Ovary (tissue), 9 donors: Measurements from ENCODE around the gene SIGLECL1. TPM values are rescaled to one million over a fixed set of nuclear protein-coding genes. Genes with fewer than 3 reads are reported as not detected.
"Not testable (repeated sequence)": the region's sequence is repeated elsewhere in the genome, so short reads cannot be mapped to it uniquely, and the experiment has no call there.

Source experiments
- DNase-seq, 5 donors: peaks; one replicate each; pipeline ENCODE4 v3.0.0-alpha.2; 2019 to 2020
- H3K27ac ChIP-seq, 2 donors: fragments of 200-600 bp; one replicate each; pipeline versions ENCODE4 v1.5.1 to v1.8.0; 2019 to 2022
- H3K27me3 ChIP-seq: fragments of 200-600 bp; one replicate; pipeline ENCODE4 v1.8.0; 2022
- H3K36me3 ChIP-seq: fragments of 200-600 bp; sonication (generic); one replicate; pipeline ENCODE4 v1.5.1; 2019
- H3K4me1 ChIP-seq: one replicate; pipeline ENCODE4 v1.8.1; 2013; ENCODE audit warnings: mild to moderate bottlenecking, moderate library complexity; ENCODE audit not compliant: insufficient read depth
- H3K4me3 ChIP-seq: fragments of 200-600 bp; sonication (generic); one replicate; pipeline ENCODE4 v1.5.1; 2017
- H3K9me3 ChIP-seq, 2 donors: fragments of 200-600 bp in 1 of 2; sonication (generic) in 1 of 2; one replicate each; pipeline versions ENCODE4 v1.5.1 to v1.8.1; 2013 to 2019; ENCODE audit warnings: mild to moderate bottlenecking in 1 of 2, moderate library complexity in 1 of 2
- EP300 ChIP-seq: sonication (generic); formaldehyde crosslinking; IDR thresholded peaks from one replicate; pipeline ENCODE4 v1.6.1; 2017; ENCODE audit warnings: antibody characterized with exemption
- POLR2A ChIP-seq: fragments of 450-650 bp; IDR thresholded peaks from one replicate; pipeline ENCODE4 v1.6.1; 2017; ENCODE audit warnings: antibody characterized with exemption, mild to moderate bottlenecking, moderate library complexity
- WGBS, 3 donors: extraction: QIAGEN DNeasy Blood & Tissue Kit in 1 of 3; methylation state at CpG; one replicate each; pipeline versions ENCODE4 v1.1.5 to v1.1.7; 2013 to 2017; 5-methylcytosine and 5-hydroxymethylcytosine counted together
- intact Hi-C, 4 donors: fragments of 100-400 bp; cut with DNase I; formaldehyde crosslinking; loops; one replicate each; pipeline versions ENCODE4 v1.11.0 to v1.15.1; 2022 to 2023
- polyA plus RNA-seq, 2 donors: library from polyadenylated mRNA; stranded (reverse); fragments of 200-250 nt in 1 of 2; fragments of 350-450 nt in 1 of 2; fragmentation: Illumina TruSeq in 1 of 2; extraction: RNeasy Lipid Tissue Mini Kit (QIAGEN cat#74804) in 1 of 2; gene quantifications; one replicate each; pipeline ENCODE4 v1.2.3, GENCODE V29; 2013 to 2014
- total RNA-seq, 7 donors: library from RNA; depleted of rRNA in 2 of 7; stranded (reverse); fragments of >200 nt in 2 of 7; fragmentation: NEBNext Ultra II Directional in 3 of 7; extraction: Animal tissue kit (Norgen Biotek cat#: 25700) in 3 of 7; gene quantifications; one replicate each; pipeline versions ENCODE4 v1.1.0 to v1.2.4, GENCODE V29; 2016 to 2023
- TF ChIP-seq, protein P1 (sequence below), 3 donors: fragments of 450-650 bp in 2 of 3; fragments of 200-600 bp in 1 of 3; IDR thresholded peaks; one replicate each; pipeline versions ENCODE4 v1.5.1 to v1.8.0; 2016 to 2022; ENCODE audit warnings: antibody characterized with exemption in 3 of 3, mild to moderate bottlenecking in 1 of 3
- donor health status: DM: no; HTN: no; CAD: no; lungs with moderate emphysema.
- donor health status: DM: no; HTN: no; CAD: no.
- donor health status: Bipolar disorder and iron deficiency.
- donor health status: DM: yes; HTN: yes; CAD: no.
- donor health status: DM: no; HTN: no; CAD: no.
- donor health status: DM: yes; HTN: yes; CAD: no.

Gene SIGLECL1
- total and polyA plus RNA-seq, 9 donors = not detected

DNA sequence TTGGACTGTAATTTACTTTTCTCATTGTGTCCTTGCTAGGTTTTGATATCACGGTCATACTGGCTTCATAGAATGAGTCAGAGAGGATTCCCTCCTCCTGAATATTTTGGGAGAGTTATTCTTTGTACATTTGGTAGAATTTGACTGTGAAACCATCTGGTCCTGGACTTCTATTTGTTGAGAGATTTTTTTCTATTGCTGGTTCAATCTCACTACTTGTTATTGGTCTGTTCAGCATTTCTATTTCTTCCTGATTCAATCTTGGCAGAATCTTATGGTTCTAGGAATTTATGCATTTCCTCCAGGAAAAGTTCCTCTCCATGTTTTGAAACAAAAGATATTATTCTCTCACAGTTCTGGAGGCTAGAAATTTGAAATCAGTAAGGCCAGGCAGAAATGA lies 30.9 kb upstream of the SIGLECL1 start:
- no peaks in the 10 kb centered on the region for H3K4me1 ChIP-seq
- intact Hi-C loops = no loop called here
- no peak overlapping the region for H3K4me3 ChIP-seq
- no peak for DNase-seq
- WGBS, 3 donors = 27 to 50% (median 34%) methylated on average over 1 of the region's 1 CpG
- H3K27ac ChIP-seq = no peak overlapping the region
- no peaks in the 10 kb centered on the region for H3K36me3 ChIP-seq
- H3K27me3 ChIP-seq = no peaks in the 10 kb centered on the region
- no peaks in the 10 kb centered on the region for H3K9me3 ChIP-seq
- no peak for TF ChIP-seq POLR2A
- TF ChIP-seq, protein P1, sequence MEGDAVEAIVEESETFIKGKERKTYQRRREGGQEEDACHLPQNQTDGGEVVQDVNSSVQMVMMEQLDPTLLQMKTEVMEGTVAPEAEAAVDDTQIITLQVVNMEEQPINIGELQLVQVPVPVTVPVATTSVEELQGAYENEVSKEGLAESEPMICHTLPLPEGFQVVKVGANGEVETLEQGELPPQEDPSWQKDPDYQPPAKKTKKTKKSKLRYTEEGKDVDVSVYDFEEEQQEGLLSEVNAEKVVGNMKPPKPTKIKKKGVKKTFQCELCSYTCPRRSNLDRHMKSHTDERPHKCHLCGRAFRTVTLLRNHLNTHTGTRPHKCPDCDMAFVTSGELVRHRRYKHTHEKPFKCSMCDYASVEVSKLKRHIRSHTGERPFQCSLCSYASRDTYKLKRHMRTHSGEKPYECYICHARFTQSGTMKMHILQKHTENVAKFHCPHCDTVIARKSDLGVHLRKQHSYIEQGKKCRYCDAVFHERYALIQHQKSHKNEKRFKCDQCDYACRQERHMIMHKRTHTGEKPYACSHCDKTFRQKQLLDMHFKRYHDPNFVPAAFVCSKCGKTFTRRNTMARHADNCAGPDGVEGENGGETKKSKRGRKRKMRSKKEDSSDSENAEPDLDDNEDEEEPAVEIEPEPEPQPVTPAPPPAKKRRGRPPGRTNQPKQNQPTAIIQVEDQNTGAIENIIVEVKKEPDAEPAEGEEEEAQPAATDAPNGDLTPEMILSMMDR (IDR thresholded peaks at IDR 0.05) = no peak
- TF ChIP-seq EP300 = no peak

DNA sequence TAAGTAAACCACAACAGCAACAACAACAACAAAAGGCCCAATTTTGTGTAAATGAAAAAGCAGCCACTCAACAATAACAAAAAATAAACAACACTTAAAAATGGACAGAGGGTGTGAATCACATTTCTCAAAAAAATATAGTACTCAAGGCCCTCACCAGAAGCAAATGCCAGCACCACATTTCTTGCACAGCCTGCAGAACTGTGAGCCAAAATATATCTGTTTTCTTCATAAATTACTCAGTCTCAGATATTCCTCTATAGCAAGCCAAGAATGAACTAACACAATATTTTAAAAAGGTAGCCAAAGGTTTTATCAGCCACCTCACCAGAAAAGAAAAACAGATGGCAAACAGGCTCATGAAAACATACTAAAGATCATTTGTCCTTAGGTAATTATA lies 29.9 kb upstream of the SIGLECL1 start:
- H3K4me3 ChIP-seq = no peak overlapping the region
- H3K4me1 ChIP-seq = no peaks in the 10 kb centered on the region
- no peaks in the 10 kb centered on the region for H3K9me3 ChIP-seq
- no peak for TF ChIP-seq EP300
- TF ChIP-seq POLR2A = no peak
- TF ChIP-seq, protein P1 (IDR thresholded peaks at IDR 0.05) = no peak
- DNase-seq = no peak
- no peak overlapping the region for H3K27ac ChIP-seq
- intact Hi-C loops = no loop called here
- no peaks in the 10 kb centered on the region for H3K27me3 ChIP-seq
- no peaks in the 10 kb centered on the region for H3K36me3 ChIP-seq

DNA sequence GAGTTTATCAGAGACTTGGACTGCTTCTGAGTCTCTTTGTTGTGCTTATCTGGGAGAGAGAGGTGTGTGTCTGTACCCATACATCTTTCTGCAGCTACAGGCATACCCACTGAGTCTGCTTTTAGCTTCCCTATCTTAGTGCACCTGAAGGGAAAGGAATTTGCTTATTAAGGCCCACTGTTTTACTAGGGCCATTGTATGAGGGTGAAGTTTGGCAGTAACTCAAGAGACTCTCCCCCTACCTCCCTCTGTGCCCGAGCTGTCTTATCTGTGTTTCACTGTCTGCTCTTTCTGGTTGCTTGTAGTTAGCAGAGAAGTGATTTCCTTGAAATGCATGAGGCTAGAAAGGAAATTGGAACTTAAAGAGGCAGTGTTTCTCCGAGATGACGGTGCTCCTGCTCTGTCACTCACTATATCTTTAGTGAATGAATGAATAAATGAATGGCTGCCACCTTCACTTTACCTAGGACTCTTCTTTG lies 26.7 kb upstream of the SIGLECL1 start:
- Histone ChIP-seq H3K4me3 (no peak overlapping the region), H3K9me3 (no peaks in the 10 kb centered on the region), H3K4me1 (no peaks in the 10 kb centered on the region), H3K27ac (no peak overlapping the region), H3K36me3 (no peaks in the 10 kb centered on the region), H3K27me3 (no peaks in the 10 kb centered on the region)
- TF ChIP-seq EP300 (no peak), POLR2A (no peak)
- TF ChIP-seq, protein P1 (IDR thresholded peaks at IDR 0.05) = no peak
- intact Hi-C loops = no loop called here
- DNase-seq = no peak
- 17 to 27% (median 20%) methylated on average over 3 of the region's 3 CpGs for WGBS, 3 donors

DNA sequence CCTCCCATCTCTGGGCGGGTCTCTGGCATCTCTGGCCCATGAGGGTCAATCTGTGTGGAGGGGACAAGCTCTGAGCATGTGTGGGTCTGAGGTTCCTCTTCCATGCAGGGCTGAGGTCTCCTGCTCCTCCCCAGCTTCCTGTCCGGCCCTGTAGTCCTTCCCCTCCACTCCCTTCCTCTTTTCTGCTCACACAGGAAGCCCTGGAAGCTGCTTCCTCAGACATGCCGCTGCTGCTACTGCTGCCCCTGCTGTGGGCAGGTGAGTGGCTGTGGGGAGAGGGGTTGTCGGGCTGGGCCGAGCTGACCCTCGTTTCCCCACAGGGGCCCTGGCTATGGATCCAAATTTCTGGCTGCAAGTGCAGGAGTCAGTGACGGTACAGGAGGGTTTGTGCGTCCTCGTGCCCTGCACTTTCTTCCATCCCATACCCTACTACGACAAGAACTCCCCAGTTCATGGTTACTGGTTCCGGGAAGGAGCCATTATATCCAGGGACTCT lies 25.9 kb upstream of the SIGLECL1 start, which contains the start of gene CD33:
Gene CD33 (plus strand): TSS at position 183 of the 496 bp plus-strand sequence. CDS start 39 bp downstream, at position 222.
- H3K27ac ChIP-seq, H3K4me1 ChIP-seq, intact Hi-C loops: not testable (repeated sequence)

DNA sequence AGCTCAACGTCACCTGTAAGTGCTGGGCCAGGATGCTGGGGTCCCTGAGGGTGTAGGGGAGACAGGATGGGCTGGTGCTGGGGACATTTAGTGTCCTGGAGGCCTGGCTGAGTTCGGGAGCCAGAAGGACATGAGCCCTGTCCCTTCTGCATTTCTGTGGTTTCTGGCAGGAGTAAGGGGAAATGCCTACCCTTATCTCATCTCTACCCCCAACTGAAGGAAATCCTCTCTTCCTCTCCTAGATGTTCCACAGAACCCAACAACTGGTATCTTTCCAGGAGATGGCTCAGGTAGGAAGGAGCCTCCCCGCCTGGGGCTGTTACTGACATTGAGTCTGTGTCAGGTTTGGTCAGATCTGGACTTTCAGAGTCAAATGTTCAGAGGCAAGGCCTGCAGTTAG lies 24.8 kb upstream of the SIGLECL1 start:
- H3K4me1 ChIP-seq = no peaks in the 10 kb centered on the region
- intact Hi-C loops = no loop called here
- H3K27me3 ChIP-seq = no peaks in the 10 kb centered on the region
- no peak overlapping the region for H3K4me3 ChIP-seq
- DNase-seq = no peak
- no peaks in the 10 kb centered on the region for H3K36me3 ChIP-seq
- no peak overlapping the region for H3K27ac ChIP-seq
- no peak for TF ChIP-seq POLR2A
- TF ChIP-seq EP300 = no peak
- TF ChIP-seq, protein P1 (IDR thresholded peaks at IDR 0.05) = no peak
- WGBS, 3 donors = 59 to 68% (median 64%) methylated on average over 3 of the region's 3 CpGs
- no peaks in the 10 kb centered on the region for H3K9me3 ChIP-seq

More for the DNA sequence above, 25.9 kb upstream of the SIGLECL1 start, which contains the start of gene CD33:
- DNase-seq, H3K4me3 ChIP-seq, H3K27me3 ChIP-seq, H3K36me3 ChIP-seq, H3K9me3 ChIP-seq: not testable (repeated sequence)
- 69 to 81% (median 72%) methylated on average over 11 of the region's 11 CpGs for WGBS, 3 donors
